COLO668 (cell line): ENCODE measurements around the gene ING5.
A peak's percentile ranks its signal among the peaks of the same experiment; 100 is the strongest.
"Not testable (repeated sequence)": the region's sequence is repeated elsewhere in the genome, so short reads cannot be mapped to it uniquely, and the experiment has no call there.

Source experiments
- DNase-seq: peaks from one replicate; lab custom pipeline; 2025; ENCODE audit not compliant: unreplicated experiment; lab: John Stamatoyannopoulos, UW

The ING5 gene

DNA sequence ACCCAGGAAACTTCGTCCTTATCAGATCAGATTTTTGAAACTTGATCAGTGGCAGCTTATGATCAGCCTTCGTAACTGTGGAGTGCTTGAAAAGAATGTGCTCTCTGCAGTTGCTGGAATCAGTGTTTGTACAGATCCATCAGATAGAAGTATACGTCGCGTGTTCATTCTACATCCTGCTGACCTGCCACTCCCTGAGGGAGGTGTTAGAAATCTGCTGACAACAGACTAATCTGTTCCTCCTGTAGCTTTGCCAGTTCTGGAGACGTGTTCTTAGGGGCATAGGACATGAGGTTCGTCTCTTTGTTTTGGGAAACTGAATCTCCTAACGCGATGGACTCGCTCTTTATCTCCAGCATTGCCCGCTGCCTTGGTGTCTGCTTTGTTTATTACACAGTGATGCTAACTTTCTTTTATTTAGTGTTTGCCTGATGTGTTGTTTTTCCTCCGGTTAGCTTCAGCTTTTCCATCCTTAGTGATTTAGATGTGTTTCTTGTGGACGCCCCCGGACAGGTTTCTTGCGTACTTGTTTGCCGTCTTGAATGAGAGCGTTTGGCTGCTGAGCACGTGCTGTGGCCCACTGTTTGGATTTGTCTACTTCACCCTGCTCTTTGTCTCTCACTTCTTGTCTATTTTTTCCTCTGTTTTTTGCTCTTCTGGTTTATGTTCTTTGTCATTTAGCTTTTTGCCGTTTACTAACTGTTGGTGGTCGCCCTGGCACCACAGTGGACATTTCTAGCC, 57.4 kb downstream of the ING5 start:
- no peak for DNase-seq

DNA sequence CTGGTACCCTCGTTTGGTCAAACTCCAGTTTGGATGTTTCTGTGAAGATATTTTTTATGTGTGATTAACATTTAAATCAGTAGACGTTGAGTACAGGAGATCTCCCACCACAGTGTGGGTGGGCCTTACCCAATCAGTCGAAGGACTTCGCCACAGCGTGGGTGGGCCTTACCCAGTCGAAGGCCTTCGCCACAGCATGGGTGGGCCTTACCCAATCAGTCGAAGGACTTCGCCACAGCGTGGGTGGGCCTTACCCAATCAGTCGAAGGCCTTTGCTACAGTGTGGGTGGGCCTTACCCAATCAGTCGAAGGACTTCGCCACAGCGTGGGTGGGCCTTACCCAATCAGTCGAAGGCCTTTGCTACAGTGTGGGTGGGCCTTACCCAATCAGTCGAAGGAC, 58.1 kb downstream of the ING5 start:
- not testable (repeated sequence) for DNase-seq

DNA sequence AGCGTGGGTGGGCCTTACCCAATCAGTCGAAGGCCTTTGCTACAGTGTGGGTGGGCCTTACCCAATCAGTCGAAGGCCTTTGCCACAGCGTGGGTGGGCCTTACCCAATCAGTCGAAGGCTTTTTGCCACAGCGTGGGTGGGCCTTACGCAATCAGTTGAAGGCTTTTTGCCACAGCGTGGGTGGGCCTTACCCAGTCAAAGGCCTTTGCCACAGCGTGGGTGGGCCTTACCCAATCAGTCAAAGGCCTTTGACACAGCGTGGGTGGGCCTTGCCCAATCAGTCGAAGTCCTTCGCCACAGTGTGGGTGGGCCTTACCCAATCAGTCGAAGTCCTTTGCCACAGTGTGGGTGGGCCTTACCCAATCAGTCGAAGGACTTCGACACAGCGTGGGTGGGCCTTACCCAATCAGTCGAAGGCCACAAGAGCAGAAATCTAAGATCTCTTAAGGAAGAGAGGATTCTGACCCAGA, 58.5 kb downstream of the ING5 start:
- DNase-seq: no peak

DNA sequence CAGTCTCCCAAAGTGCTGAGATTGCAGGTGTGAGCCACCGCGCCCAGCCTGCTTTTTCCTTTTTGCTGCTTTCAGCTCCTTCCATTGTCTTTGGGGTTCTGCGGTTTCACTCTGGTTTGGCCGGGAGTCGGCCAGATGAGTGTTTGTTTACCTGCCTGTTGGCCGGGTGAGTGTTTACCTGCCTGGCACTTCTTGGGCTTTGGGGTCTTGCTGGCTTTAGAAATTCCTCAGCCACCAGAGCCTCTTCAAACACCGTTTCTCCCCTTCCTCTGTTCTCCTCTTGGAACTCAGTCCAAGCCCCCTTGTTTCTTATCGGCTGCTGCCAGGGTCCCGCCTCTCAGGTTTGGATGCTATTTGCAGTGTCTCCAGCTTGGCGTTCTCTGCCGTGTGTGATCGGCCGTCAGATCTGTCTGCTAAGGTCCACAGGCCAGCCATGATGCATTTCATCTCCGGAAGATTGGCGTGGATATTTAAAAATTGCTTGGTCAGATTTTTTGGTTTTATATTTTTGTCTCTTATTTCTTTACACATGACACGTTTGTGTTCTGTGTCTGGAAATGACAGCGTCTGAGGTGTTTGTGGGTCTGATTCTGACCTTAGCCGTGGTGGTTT, 60.6 kb downstream of the ING5 start:
- DNase-seq: peak; percentile 36

DNA sequence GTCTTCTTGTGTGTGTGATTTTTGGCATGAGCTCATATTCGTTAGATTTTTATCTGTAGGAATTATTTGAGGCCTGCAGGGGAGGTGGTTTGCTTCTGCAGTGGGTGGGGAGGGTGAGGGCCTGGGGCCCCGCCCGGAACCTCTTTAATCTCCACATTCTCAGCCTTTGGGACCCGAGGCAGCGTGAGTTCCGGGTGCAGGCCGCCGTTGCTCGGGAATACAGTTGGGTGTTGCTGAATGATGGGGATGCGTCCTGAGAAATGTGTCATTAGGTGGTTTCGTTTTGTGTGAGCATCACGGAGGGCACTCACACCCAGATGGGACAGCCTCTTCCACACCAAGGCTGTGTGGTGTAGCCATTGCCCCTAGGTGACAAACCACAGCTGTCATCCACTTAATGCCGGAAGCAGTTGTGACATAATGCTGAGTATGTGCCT, 61.1 kb downstream of the ING5 start:
- DNase-seq: no peak

DNA sequence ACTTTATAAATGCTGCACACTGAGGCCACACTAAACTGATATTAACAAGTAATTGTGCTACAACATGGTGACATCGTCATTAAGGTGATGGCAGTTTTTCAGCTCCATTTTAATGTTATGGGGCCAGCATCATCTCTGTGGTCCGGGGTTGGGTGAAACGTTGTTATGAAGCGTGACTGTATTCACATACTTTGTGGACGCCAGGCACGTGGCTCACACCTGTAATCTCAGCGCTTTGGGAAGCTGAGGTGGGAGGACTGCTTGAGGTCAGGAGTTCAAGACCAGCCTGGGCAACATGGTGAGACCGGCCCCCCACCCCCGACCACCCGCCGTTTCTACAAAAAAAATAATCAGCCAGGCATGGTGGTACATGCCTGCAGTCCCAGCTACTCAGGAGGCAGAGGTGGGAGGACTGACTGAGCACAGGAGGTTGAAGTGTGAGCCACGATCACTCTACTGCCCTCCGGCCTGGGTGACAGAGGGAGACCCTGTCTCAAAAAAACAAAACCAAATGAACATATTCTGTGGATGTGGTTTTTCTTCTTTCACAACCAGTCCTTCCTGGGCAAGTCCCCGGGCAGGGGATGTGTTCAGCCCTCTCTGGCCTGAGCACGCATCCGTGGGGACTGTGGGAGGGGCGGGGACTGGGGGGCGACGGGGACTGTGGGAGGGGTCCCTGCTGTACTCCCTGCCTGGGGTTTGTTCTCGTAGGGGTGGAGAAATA, 61.9 kb downstream of the ING5 start:
- no peak for DNase-seq

DNA sequence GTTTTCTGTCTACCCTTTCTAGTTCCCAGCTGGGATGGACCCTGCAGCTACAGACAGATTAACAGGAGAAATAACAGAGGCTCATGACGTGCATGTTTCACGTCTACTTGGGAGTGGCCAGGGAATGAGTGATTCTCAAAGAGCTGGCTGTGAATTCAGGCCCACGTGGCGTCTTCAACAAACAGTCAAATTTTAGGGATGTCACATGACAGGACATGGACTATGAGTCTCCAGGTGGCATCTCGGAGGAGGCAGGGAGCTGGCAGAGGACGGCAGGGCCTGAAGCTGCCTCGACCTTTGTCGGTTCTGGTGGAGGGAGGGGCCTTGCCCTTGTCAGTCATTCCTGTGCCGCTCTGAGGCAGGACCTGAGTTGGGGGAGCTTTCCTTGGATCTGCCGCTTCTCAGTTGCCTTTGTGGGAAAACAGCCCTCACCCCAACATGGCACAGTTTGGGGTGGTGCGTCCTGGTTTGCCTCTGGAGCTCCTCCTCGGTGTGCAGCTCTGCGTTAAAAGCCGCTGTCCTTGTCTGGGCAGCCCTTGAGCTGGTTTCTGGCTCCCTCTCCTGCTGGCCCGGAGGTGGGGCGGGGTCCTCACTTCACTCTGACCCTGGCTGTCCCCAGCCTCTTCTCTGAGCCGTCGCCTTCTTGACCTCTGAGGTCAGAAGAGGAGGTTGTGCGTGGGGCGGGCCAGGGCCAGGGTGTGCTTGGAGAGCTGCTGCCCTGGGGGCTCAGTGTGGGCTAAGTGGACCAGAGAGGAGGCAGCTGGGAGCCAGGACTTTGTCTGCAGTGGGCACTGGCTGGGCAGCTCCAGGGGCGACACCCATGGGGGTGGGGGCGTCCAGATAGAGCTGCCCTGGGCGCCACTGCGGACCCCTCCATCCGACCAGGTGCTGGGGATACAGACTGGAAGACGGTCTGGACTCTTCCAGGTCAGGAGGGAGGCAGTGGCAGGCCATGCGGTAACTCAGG, 62.7 kb downstream of the ING5 start:
- DNase-seq: no peak

DNA sequence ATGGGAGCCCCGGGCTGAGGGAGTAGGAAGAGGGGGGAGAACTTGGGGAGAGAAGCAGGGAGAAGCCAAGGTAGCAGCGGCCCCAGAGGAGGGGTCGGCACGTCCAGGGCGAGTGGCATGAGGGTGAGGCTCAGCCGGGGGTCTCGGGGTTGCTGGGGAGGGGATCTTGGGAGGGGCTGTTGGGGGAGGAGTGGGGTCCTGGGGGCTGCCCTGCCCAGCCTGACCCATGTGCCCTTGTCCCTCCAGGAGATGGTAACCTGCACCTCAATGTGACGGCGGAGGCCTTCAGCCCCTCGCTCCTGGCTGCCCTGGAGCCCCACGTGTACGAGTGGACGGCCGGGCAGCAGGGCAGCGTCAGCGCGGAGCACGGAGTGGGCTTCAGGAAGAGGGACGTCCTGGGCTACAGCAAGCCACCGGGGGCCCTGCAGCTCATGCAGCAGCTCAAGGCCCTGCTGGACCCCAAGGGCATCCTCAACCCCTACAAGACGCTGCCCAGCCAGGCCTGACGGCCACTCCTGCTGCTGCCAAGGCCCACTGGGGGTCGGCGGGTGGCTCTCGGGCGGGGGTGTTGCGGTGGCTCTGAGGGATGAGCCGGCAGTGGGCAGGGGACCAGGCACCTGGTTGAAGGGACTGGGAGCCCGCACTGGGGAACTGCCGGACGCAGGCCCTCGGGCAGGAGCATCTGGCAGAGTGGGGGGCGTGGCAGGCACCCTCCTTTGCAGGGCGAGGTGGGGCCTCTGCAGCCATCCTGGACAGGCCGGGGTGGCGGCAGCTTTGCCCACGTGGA, 65.8 kb downstream of the ING5 start:
- DNase-seq: no peak

DNA sequence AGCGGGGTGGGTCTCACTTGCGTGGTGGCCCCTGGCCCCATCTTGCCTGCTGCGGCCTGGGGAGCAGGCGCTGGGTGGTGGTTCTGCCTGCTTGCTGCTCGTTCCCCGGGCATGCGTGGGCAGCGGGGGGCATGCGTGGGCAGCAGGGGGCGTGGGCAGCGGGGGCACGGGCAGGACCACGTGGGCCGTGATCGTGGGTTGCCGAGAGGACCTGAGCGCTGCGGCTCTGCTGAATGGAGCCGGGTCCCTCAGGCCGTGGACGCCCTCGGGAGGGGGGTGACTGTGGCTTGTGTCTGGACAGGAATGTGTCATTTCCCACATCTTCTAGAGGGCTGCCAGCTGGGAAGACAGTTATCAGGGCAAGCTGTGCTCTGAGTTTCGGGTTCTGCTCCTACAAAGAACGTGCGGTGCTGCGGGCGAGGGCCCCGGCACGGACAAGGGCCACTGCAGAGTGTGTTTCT, 66.4 kb downstream of the ING5 start:
- no peak for DNase-seq

DNA sequence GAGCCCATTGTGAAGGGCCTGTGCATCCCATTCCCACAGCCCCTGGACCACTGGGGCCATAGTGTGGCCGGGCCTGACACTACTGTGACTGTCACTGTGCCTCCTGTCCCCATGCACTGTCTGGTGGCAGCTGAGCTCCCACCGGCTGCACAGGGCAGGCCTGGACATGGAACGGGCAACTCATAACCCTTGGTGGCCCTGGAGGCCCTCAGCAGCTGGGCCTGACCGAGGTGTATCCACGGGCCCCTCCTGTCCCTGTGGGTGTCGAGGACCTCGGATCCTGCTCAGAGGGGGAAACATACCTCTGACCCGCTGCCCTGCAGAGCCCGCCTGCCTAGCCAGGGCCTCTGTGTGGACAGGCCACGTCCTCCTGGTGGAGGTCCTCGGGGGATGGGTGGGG, 67.0 kb downstream of the ING5 start:
- DNase-seq: no peak

DNA sequence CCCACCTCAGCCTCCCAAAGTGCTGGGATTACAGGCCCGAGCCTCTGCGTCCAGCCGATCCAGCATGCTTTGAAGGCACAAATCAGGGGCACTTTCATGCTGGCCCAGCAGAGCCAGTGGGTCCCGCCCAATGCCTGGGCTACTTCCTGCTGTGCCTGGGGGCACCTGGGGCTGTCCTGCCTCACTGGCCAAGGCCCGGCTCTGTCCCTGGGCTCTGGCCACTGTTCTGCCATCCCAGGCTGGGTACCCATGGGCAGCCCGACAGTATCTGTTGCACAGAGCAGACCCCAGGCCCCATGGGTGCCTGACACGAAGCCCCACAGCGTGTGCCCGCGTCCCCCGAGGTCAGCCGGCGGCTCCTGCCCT, 68.0 kb downstream of the ING5 start:
- DNase-seq: no peak

DNA sequence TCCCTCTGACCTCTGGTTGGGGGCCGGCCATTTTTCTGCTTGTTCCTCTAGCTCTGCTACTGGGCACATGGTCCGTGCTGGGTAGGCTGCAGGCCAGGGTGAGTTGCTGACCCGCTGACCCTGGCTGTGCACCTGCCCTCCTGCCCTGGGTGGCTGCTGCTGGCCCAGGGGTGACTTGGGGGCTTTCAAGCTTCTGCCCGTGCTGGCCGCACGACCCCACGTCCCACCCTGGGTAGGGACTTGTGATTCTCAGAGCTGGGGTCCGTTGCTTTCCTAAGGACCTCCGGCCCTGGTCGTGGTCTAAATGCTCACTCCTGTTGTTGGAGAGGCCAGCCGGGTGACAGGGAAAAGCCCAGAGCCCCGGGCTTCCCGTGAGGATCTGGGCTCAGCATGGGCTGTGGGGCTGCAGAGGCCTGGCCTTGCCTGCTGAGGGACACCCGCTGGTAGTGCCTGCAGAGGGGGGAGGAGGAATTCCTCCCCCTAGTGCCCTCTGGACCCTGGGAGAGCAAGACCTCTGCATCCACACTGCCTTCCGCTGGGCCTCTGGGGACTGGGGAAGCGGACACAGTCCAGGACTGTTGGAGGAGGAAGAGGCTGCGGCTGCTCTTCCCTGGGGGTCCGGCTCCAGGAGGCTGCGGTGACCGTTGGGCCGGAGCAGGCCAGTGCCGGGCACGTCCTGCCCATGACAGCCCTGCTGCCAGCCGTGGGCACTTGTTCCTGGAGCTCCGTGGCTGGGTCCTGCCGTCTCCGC, 68.5 kb downstream of the ING5 start:
- DNase-seq: no peak

DNA sequence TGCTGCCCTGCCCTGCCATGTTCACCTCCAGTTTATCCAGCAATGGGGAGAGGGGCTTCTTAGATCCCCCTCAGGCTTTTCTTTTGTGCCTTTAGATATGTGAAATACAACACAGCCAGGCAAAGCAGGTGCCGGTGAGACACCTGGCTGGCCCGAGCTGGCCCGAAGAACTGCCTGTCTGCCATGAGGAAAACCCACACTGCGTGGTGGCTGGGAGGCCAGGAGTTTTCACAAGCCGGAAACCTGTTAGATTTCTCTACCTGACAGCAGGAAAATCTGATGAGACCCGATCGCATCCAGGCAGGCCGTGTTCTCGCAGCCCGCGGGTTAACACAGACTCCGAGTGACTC, 69.1 kb downstream of the ING5 start:
- DNase-seq: no peak

DNA sequence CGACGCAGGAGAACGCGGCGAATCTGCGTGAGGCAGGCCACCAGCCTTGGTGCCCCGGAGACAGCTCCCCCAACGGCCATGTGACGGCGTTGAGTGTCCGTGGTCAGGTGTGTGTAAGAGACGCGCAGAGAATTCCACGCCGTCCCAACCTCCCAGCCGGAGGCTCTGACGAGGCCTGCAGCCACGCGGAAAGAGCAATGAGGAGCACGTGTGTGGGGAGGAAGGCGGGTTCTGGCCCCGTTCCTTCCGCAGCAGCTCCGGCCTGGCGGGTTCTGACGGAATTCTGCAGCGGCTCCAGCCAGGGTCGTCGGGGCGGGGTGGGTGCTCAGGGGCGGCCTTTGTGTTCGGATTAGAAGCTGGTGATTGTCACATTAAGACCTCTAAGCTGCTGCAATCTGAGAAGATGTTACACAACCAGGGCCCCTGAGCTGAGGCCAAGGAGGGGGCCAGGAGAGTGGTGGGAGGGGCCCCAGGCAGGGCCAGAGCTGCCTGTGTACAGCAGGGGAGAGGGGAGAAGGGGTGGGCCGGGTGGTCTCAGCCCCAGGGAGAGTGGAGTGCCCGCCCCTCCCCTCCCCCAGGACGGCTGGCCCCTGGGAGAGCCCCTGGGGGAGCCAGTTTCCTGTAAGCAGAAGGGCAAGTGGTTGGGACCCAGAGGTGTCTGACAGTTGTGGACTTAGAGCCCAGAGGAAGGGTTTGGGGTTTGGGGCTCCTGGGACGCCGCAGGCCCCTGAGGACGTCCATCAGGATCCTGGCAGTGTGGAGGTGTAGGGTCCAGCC, 69.6 kb downstream of the ING5 start:
- DNase-seq: no peak

DNA sequence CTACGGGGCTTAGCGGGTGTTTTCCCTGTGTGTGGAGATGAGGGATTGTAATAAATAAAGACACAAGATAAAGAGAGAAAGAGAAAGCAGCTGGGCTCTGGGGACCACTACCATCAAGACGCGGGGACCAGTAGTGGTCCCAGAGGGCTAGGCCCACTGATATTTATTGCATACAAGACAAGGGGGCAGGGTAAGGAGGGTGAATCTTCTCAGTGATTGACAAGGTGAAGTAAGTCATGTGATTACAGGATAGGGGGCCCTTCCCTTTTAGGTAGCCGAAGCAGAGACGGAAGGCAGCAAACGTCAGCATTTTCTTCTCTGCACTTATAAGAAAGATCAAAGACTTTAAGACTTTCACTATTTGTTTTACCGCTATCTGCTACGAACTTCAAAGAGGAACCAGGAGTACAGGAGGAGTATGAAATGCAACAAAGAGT, 70.2 kb downstream of the ING5 start:
- no peak for DNase-seq

DNA sequence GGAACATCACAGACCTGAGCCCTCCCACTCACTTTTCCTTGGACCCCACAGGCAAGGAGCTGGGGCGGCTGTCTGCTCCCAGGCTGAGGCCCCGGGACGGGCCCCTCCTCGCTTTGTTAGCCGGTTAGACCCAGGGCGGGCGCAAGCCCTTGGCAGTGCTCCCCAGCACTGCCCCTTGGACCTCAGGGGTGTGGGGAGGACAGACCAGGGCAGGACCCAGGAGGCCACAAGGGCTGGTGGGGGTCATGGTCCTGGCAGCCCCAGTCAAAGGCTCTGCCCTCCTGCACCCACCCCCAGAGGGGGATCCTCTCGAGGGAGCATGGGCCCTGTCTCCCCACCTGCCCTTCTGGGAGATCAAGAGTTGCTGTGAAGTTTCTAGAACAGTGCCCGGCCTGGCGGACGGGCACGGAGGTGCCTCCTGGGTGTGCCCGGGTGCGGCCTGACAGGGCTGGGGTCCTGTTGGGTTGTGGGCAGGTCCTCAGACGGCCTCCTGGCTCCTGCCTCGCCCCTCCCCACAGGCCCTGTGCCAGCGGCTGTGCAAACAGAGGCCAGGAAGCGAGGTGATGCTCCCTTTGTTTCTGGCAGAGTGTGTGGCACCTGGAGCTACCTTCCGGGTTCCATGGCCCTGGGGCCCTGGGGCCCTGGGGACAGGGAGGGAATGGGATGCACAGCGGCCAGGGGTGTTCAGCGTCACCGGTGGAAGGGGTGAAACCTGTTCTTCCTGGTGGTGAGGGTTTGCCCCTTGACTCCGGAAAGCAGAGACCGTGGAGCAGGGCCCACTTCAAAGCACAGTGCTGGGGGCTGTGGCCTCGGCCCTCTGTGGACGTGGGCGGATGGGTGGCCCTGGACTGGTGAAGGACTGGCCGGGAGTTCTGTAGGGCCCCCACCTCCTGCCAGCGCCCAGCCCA, 71.9 kb downstream of the ING5 start:
- peak; percentile 93 for DNase-seq

DNA sequence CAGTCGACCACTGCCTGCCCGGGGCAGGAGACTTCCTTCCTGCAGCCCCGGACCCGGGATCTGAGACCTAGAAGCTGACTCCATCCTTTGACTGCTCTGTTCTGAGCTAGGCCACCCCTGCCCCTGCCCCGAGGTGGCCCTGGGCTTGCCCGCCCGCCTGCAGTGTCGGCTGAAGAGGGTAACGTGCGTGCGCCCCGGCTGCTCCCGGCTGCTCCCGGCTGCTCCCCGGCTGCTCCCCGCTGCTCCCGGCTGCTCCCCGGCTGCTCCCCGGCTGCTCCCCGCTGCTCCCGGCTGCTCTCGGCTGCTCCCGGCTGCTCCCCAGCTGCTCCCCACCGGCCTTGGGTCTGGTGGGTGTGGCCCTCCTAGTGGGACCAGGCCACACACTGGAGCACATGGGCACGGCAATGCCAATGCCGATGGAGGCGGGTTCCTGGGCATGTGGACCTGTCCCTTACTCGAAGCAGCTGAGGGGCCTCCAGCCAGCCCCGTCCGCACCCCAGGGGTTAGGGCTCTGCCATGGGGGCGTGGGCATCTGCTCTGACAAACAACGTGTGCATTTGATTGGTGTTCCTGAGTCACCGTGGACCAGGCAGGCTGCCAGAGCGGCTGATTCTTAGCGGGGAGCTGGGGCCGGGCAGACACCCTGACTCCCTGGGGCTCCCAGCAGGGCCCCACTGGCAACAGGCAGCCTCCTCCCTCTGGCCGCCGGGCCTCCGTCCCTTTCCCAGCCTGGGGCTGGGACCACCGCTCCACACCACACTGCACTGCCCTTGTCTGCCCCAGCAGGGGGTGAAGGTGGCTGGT, 72.8 kb downstream of the ING5 start:
- peak; percentile 71 for DNase-seq
